AG04450 (cell line): ENCODE data around the gene ASB10. TPM values are rescaled to one million over a fixed set of nuclear protein-coding genes. Genes with fewer than 3 reads are reported as not detected.

Experiments
- CTCF ChIA-PET: fragments of 300-600, 350-600 bp; formaldehyde crosslinking; extraction: SDS; loops from one replicate; lab custom pipeline; 2022; ENCODE audit warnings: antibody characterized with exemption, inconsistent platforms; lab: Charles Lee
- POLR2A ChIA-PET: fragments of 350-600 bp; formaldehyde crosslinking; extraction: SDS; loops from one replicate; lab custom pipeline; 2021; ENCODE audit warnings: antibody characterized with exemption, inconsistent platforms; lab: Yijun Ruan, JAX
- DNase-seq: peaks from one replicate; pipeline ENCODE4 v3.0.0-alpha.2; 2011; ENCODE audit warnings: low read depth, low spot score
- H3K27ac ChIP-seq: one replicate; pipeline ENCODE4 v1.5.1; 2012; ENCODE audit warnings: low read depth, low read length, control low read depth
- H3K27me3 ChIP-seq: one replicate; pipeline ENCODE4 v1.6.0; 2012; ENCODE audit warnings: low read length; ENCODE audit not compliant: control insufficient read depth, insufficient read depth
- H3K4me3 ChIP-seq: 2 replicates; pipeline ENCODE4 v1.5.1; 2011; ENCODE audit warnings: mild to moderate bottlenecking, low read depth, low read length, control low read depth
- H3K9me3 ChIP-seq: 2 replicates; pipeline ENCODE4 v1.5.1; 2012; ENCODE audit warnings: low read length; ENCODE audit not compliant: control insufficient read depth, insufficient read depth
- CTCF ChIP-seq: IDR thresholded peaks from 2 replicates; pipeline ENCODE4 v1.5.1; 2011; ENCODE audit warnings: low read depth, low read length, control low read depth, inconsistent platforms
- polyA plus RNA-seq: library from polyadenylated mRNA; depleted of rRNA; stranded (reverse); fragments of >200 nt; gene quantifications from 2 replicates; pipeline ENCODE4 v1.2.3, GENCODE V29; 2011

Gene ASB10
- polyA plus RNA-seq, 1 experiment: not detected

GRCh38 chr7:151174246-151175046 lies 12.6 kb downstream of the ASB10 start:
- no peak for DNase-seq
- Histone ChIP-seq H3K9me3 (peaks cover 21% of the 10 kb centered on the region), H3K27me3 (peaks cover 54% of the 10 kb centered on the region), H3K4me3 (no peak overlapping the region), H3K27ac (no peak overlapping the region)
- CTCF ChIA-PET: interaction anchor here (0.6 kb wide), 1 partner anchor 135 kb away, joined by 7 read pairs; no protein-coding TSS in a partner anchor
- POLR2A ChIA-PET: no interaction called here
- TF ChIP-seq CTCF: no peak

GRCh38 chr7:151173386-151174245 lies 13.4 kb downstream of the ASB10 start:
- no peak overlapping the region for H3K27ac ChIP-seq
- peaks cover 54% of the 10 kb centered on the region for H3K27me3 ChIP-seq
- POLR2A ChIA-PET: no interaction called here
- no peak for TF ChIP-seq CTCF
- DNase-seq: no peak
- CTCF ChIA-PET: no interaction called here
- peaks cover 21% of the 10 kb centered on the region for H3K9me3 ChIP-seq
- no peak overlapping the region for H3K4me3 ChIP-seq

GRCh38 chr7:151172273-151173141 lies 14.5 kb downstream of the ASB10 start:
- Histone ChIP-seq H3K27ac (no peak overlapping the region), H3K9me3 (peaks cover 21% of the 10 kb centered on the region), H3K4me3 (no peak overlapping the region), H3K27me3 (peaks cover 54% of the 10 kb centered on the region)
- POLR2A ChIA-PET: no interaction called here
- DNase-seq: peak; percentile 13
- peak; percentile 100 for TF ChIP-seq CTCF
- CTCF ChIA-PET: interaction anchor here (0.6 to 1.3 kb wide), 20 partner anchors 9 to 274 kb away, joined by 3 to 21 read pairs (median 4); no protein-coding TSS in a partner anchor

GRCh38 chr7:151168787-151169162 lies 18.3 kb downstream of the ASB10 start:
- Histone ChIP-seq H3K27ac (no peak overlapping the region), H3K27me3 (peaks cover 61% of the 10 kb centered on the region), H3K4me3 (no peak overlapping the region), H3K9me3 (peaks cover 11% of the 10 kb centered on the region)
- TF ChIP-seq CTCF: no peak
- no peak for DNase-seq
- ChIA-PET POLR2A (no interaction called here), CTCF (interaction anchor here (1.0 to 1.2 kb wide), 4 partner anchors 15 to 31 kb away, joined by 3 to 4 read pairs (median 3); no protein-coding TSS in a partner anchor)
